Activated CD4-positive, CD25-positive, alpha-beta regulatory T cell treated with anti-CD3 and anti-CD28 coated beads, Interleukin-2, amount 50 U/mL, for 72 hours (primary cell): ENCODE data around the gene GPC3.

Experiments
- DNase-seq: peaks from one replicate; pipeline ENCODE4 v3.0.0; 2021

The GPC3 gene

DNA sequence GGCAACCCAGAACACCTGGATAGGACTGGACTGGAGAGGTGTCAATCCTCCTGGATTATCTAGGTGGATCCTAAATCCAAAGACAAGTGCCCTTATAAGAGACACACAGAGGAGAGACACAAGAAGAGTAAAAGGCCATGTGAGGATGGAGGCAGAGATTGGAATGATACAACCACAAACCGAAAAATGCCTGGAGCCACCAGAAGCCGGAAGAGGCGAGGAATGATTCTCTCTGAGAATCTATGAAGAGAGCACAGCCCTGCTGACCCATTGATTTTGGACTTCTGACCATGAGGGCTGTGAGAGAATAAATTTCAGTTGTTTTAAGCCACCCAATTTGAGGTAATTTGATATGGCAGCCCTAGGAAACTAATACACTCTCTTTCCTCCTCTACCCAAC is 20.1 kb downstream of the GPC3 start:
- no peak for DNase-seq

DNA sequence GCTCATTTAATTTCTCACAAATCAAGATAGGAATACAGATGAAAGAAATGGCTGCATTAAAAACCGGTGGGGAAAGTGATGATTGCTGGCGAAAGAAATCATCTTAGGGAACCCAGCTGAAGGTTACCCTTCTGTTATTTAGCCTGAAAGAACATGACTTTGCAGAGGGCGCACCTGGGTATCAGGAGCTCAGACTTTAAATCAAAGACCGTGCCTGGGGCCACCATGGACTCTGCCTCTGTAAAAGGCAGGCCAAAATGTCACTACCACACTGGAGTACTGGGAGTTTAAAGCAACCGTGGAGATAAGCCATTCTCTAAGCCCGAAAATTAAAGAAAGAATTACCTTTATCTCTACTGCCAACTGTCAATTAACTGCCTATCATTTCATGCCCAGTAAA is 24.3 kb downstream of the GPC3 start:
- no peak for DNase-seq

GRCh38 chrX:133959972-133960371 is 25.4 kb downstream of the GPC3 start:
- DNase-seq: no peak

GRCh38 chrX:133958997-133959688 is 26.3 kb downstream of the GPC3 start:
- no peak for DNase-seq

- no peak for DNase-seq
Observed at GRCh38 chrX:133956570-133957340, 28.6 kb downstream of the GPC3 start.

GRCh38 chrX:133953785-133954355 is 31.5 kb downstream of the GPC3 start:
- DNase-seq: no peak

DNA sequence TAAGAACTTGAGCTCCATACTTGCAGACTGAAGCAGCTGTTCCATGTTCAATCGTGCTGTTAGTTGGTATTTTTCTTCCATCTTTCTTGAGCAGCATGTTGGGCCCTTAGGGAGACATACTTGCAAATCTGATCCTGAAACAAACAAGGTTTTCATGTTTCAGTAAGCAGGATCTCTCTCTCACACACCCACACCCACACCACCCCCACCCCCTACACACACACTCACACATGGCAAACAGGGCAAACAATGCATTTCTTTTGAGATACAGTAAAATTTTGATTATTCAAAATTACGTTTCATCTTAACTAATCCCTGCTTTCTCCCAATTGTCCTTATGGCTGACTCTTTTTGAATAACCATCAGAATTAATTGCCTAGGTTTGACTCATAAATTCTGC is 32.3 kb downstream of the GPC3 start:
- DNase-seq: no peak

DNA sequence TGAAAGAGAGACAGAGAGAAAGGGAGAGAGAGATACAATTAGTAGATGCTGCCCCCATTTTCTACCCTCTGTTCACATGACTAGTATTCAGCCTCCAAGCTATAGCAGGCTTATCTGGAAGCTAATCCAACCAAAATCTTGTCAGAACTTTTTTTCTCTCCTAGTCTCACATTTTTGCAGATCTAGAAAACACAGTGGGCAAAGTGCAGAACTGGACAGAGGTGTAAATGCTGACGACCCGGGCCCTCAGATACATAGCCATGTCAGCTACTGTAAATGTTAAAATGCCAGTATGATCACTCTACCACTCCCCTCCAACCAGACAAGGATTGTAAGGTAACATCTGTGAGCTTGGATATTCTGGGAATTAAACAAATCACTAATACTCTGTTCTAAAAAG is 34.3 kb downstream of the GPC3 start:
- no peak for DNase-seq

DNA sequence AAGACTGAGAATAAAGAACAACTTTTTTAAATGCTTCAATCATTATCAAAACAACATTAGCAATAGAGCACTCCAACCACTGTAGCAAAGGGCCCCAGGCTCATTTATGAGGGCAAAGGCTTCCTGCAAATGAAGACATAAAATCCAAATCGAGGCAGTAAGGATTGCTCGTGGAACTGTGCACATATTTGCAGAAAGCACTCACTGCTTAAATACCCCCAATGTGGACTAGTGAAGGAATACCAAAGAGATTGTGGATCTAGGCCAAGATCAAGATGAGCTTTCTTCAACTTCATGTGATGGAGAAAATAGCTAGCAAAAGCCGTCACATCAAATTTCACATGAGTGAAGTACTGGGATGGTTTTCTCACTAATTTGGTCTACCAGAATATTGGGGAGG is 35.2 kb downstream of the GPC3 start:
- no peak for DNase-seq

DNA sequence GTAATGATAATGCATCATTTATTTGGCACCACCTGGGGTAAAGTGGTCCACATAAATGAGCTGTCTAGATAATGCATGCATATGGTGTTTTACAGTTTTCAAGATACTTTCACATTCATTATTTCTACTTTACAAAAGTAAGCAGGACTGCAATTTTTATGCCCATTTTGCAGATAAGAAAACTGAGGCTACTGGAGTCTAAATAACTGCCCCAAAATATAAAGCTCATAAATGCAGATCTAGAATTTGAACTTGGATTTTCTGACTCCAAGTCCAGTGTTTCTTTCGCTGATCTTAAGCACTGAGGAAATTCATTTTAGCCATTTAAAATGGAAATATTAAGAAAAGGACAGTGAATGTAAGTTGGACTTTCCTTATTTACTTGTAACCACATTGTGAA is 36.5 kb downstream of the GPC3 start:
- no peak for DNase-seq

- no peak for DNase-seq
Observed at GRCh38 chrX:133947996-133948395, 37.4 kb downstream of the GPC3 start.

DNA sequence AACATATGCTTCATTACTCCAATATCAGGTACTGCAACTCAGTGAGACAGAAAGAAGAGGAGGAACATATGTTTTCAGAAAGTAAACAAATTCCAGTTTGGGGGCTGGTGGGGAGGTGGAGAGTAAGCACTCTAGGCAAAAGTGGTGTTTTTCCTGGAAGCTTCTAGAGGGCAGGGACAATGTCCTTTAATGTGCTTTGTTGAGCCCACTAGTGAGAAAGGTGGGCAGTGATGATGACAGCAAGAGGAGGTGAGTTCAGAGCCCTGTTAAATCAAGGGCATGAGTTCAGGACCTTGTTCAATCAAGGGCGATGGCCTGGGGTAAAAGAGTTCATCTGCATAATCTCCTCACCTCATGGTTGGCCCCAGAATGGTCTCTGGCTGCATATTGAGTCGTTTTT is 38.4 kb downstream of the GPC3 start:
- no peak for DNase-seq

GRCh38 chrX:133943507-133943906 is 41.9 kb downstream of the GPC3 start:
- DNase-seq: no peak

DNA sequence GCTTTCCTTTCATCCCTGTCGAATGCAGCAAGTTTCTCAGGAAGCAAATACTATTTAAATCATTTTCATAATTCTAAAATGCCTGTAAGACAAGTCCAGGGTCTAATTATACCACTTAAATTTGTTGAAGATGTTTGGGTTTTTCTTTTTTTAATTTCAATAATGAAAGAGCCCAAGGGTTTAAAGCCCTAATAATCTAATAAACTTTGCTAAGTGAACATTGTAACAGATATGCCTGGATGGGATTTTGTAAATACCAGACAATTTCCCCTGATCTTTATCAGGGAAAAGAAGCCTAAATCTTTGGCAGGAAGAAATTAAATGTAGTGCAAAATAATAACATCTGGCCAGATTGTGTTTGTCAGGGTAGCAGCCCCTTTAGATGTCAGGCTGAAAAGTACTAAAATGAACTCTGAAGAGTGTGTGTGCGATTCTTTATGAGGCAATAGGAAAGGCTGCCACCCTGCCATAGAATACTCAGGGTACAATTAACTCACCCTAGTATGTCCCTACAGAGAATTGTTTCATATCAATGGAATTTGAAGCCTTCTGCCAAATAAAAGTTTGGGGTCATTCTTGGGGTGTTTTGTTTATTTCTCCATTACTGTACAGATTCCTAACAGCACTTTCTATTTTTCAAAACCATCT is 45.6 kb downstream of the GPC3 start:
- no peak for DNase-seq

DNA sequence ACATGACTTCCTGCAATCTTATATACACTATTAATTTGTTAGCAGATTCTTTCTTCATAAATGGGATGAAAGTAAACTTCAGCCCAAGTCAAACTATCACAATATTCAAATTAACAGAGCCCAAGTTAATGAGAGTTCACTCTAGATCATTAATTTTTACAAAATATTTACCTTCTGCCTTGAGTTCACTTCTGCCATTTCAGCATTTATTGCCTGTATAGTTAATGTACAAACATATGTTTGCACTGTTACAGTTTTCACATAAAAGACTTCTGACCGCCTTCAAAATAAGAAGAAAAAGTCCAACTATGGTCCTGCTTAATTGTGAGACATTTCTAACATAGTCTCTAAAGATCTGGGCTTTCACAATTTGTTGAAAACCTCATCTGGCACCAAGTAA is 46.9 kb downstream of the GPC3 start:
- no peak for DNase-seq

- DNase-seq: no peak
Observed at GRCh38 chrX:133937022-133937421, 48.4 kb downstream of the GPC3 start.

DNA sequence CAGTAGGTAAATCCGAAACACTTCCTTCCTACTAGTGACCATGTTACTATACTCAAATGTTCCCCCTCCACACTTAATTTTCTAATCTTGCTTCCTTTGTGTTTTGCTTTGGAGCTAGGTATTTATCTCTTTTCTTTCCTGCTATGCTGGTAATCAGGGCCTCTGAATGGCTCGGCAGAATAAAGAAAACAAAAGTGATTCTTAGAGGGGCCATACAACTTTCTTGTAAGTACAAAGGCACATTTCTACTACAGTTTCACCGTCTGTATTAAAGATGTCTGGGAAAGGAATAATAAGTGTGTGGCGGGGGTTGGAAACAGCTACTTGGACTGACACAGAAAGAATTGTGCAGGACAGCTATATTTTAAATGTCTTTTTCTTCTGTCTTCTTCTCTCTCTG is 50.3 kb downstream of the GPC3 start:
- DNase-seq: no peak

- no peak for DNase-seq
Observed at GRCh38 chrX:133933316-133933715, 52.1 kb downstream of the GPC3 start.

GRCh38 chrX:133929836-133930464 is 55.4 kb downstream of the GPC3 start:
- no peak for DNase-seq

DNA sequence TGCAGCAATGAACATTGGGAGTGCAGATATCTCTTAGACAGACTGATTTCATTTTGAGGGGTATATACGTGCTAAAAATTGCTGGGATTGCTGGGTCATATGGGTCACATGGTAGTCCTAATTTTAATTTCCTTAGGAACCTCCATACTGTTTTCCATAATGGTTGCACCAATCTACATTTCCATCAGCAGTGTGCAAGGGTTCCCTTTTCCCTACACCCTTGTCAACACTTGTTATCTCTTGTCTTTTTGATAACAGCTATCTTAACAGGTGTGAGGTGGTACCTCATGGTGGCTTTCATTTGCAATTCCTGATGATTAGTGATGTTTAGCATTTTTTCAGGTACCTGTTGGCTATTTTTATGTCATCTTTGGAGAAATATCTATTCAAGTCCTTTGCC is 57.0 kb downstream of the GPC3 start:
- no peak for DNase-seq

DNA sequence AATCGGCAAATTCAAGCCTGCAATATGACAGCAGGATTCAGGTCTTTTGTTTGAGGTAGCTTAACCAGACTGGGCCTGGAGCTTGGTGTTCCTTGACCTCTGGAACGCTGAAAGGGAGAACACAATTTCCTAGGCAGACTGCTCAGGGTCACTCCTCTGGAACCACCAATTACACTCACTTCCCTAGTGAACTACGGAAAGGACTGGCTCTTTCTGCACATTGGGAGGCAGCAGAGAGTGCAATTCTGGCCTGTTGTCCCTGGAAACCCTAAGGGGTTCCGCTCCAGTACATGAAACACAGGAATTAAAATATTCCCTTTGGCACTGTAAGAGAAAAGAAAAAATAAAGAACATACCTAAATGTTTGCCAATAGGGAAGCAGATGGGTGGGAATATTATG is 58.6 kb downstream of the GPC3 start:
- no peak for DNase-seq

DNA sequence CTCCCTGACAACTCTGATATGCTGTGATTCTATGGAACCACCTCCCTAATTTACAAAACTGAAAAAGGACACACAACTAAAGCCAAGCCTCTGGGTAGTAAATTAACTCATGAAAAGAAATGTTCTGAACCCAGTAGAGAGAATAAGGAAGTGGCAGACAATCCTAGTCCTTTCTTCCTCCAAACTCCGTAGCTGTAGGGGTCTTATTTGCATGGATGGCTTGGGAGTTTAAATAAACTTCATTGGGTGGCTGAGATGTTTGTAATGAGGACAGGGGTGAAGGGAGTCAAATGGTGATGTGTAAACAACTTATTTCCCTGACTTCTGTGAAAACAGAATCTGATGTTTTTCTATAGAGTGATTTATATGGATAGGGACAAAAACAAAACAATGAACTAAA is 59.3 kb downstream of the GPC3 start:
- no peak for DNase-seq

- DNase-seq: no peak
Observed at GRCh38 chrX:133924548-133924947, 60.8 kb downstream of the GPC3 start.
